Prostate gland (tissue), 2 donors: Measurements from ENCODE around the gene KCNN4.

Experiments used
- POLR2AphosphoS5 ChIP-seq: sonication (generic); formaldehyde crosslinking; IDR thresholded peaks from one replicate; pipeline ENCODE4 v1.6.1; 2017; ENCODE audit warnings: antibody characterized with exemption
- TF ChIP-seq, protein P1 (sequence below), 4 experiments: fragments of 200-600 bp in 2 of 4; fragments of 450-650 bp in 2 of 4; sonication (generic) in 2 of 4; IDR thresholded peaks; 1 replicate in 3 of 4; 2 replicates in 1 of 4; pipeline ENCODE4 v1.5.1; 2016 to 2019; ENCODE audit warnings: antibody characterized with exemption in 4 of 4, mild to moderate bottlenecking in 2 of 4, moderate library complexity in 2 of 4

DNA sequence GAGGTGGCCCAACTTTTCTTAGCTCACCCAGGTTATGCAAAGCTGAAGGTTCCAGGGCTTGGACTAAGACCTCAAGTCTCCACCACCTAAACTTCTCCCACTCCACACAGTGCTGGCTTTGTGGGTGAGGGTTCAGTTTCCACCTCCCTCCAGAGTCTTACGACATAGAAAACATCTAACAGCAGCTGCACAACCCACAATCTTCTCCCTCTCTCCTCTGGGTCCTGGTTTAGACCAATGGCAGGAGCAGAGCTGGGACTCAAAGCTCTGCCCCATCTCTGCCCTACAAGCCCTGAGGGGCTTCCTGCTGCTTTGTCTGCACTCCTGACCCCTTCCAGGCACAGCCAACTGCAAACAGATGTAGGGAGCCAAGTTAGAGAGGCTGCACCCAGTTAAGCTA, 48.9 kb downstream of the KCNN4 start:
- TF ChIP-seq, protein P1, sequence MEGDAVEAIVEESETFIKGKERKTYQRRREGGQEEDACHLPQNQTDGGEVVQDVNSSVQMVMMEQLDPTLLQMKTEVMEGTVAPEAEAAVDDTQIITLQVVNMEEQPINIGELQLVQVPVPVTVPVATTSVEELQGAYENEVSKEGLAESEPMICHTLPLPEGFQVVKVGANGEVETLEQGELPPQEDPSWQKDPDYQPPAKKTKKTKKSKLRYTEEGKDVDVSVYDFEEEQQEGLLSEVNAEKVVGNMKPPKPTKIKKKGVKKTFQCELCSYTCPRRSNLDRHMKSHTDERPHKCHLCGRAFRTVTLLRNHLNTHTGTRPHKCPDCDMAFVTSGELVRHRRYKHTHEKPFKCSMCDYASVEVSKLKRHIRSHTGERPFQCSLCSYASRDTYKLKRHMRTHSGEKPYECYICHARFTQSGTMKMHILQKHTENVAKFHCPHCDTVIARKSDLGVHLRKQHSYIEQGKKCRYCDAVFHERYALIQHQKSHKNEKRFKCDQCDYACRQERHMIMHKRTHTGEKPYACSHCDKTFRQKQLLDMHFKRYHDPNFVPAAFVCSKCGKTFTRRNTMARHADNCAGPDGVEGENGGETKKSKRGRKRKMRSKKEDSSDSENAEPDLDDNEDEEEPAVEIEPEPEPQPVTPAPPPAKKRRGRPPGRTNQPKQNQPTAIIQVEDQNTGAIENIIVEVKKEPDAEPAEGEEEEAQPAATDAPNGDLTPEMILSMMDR (IDR thresholded peaks at IDR 0.05): no peak
- TF ChIP-seq POLR2AphosphoS5: no peak
